HG03103 (cell line): ENCODE measurements around the gene RAC2.

Experiments used
- ATAC-seq: cut with Tn5 transposase; IDR thresholded peaks from one replicate; pipeline ENCODE4 v1.9.1; 2021; ENCODE audit warnings: low read depth; ENCODE audit not compliant: unreplicated experiment

RAC2 gene

GRCh38 chr22:37180531-37181231 lies 63.4 kb downstream of the RAC2 start:
- no peak for ATAC-seq

- ATAC-seq = no peak
These were observed 64.2 kb downstream of the RAC2 start for GRCh38 chr22:37179622-37180420.

GRCh38 chr22:37179126-37179470 lies 65.0 kb downstream of the RAC2 start:
- no peak for ATAC-seq

- ATAC-seq = no peak
These were observed 65.5 kb downstream of the RAC2 start for GRCh38 chr22:37178350-37179125.

GRCh38 chr22:37177755-37178154 lies 66.3 kb downstream of the RAC2 start:
- ATAC-seq = no peak

- ATAC-seq = no peak
These were observed 66.8 kb downstream of the RAC2 start for GRCh38 chr22:37177221-37177620.

- no peak for ATAC-seq
These were observed 67.5 kb downstream of the RAC2 start for GRCh38 chr22:37176464-37177061.

- no peak for ATAC-seq
These were observed 68.4 kb downstream of the RAC2 start for GRCh38 chr22:37175414-37176281.
